H1 (cell line): ENCODE data around the gene SLTM. TPM values are rescaled to one million over a fixed set of nuclear protein-coding genes. Genes with fewer than 3 reads are reported as not detected.
A peak's percentile ranks its signal among the peaks of the same experiment; 100 is the strongest.

Source experiments
- CTCF ChIA-PET: fragments of 300-600 bp; sonication (Branson Sonifier 250); formaldehyde crosslinking; loops from one replicate; lab custom pipeline; 2021; ENCODE audit not compliant: partially characterized antibody; lab: Charles Lee
- POLR2A ChIA-PET: fragments of 300-600 bp; sonication (Branson Sonifier 250); formaldehyde crosslinking; loops from one replicate; lab custom pipeline; 2021; ENCODE audit warnings: inconsistent platforms; ENCODE audit not compliant: partially characterized antibody; lab: Charles Lee
- DNase-seq, 2 experiments: peaks; one replicate each; pipeline versions ENCODE4 v3.0.0 to v3.0.0-alpha.2; 2010 to 2022; ENCODE audit warnings: low spot score in 2 of 2, low read depth in 1 of 2, mixed read lengths in 1 of 2
- FAIRE-seq: peaks from 2 replicates; lab custom pipeline; 2011; peaks lifted over from hg19 to GRCh38; lab: Jason Lieb, UNC
- H2AFZ ChIP-seq: 2 replicates; pipeline ENCODE4 v1.8.1; 2012; ENCODE audit warnings: low read length, inconsistent platforms
- H2AK5ac ChIP-seq: 2 replicates; pipeline ENCODE4 v1.6.1; 2013; ENCODE audit warnings: low read depth, low read length
- H2BK120ac ChIP-seq: replicated peaks from 2 replicates; pipeline ENCODE3; 2013; ENCODE audit warnings: low read depth, low read length, inconsistent platforms
- H2BK12ac ChIP-seq: 2 replicates; pipeline ENCODE4 v1.6.1; 2013; ENCODE audit warnings: low read depth, low read length
- H2BK15ac ChIP-seq: 2 replicates; pipeline ENCODE4 v1.6.1; 2013; ENCODE audit warnings: low read length
- H2BK20ac ChIP-seq: 2 replicates; pipeline ENCODE4 v1.6.1; 2013; ENCODE audit warnings: low read length
- H2BK5ac ChIP-seq: 2 replicates; pipeline ENCODE4 v1.6.1; 2013; ENCODE audit warnings: low read depth, low read length
- H3K14ac ChIP-seq: 2 replicates; pipeline ENCODE4 v1.6.1; 2013; ENCODE audit warnings: inconsistent platforms; ENCODE audit not compliant: insufficient read length
- H3K18ac ChIP-seq: 2 replicates; pipeline ENCODE4 v1.6.1; 2013; ENCODE audit warnings: low read length; ENCODE audit errors: extremely low read depth
- H3K23ac ChIP-seq: 2 replicates; pipeline ENCODE4 v1.6.1; 2013; ENCODE audit warnings: inconsistent platforms; ENCODE audit not compliant: insufficient read length
- H3K23me2 ChIP-seq: 2 replicates; pipeline ENCODE4 v1.6.1; 2013; ENCODE audit warnings: low read depth, low read length
- H3K27ac ChIP-seq: 2 replicates; pipeline ENCODE4 v1.6.1; 2011; ENCODE audit warnings: low read depth, low read length, inconsistent platforms
- H3K27me3 ChIP-seq, 4 experiments: replicated peaks in 1 of 4; 1 replicate in 1 of 4; 2 replicates in 3 of 4; pipeline versions ENCODE4 v1.6.1 to v1.8.1; 2011 to 2013; ENCODE audit warnings: low read length in 3 of 4, mild to moderate bottlenecking in 3 of 4, inconsistent platforms in 2 of 4, mixed read lengths in 2 of 4, moderate library complexity in 1 of 4; ENCODE audit not compliant: control insufficient read depth in 3 of 4, insufficient read depth in 3 of 4; ENCODE audit errors: extremely low read depth in 1 of 4
- H3K36me3 ChIP-seq, 4 experiments: 2 replicates each; pipeline versions ENCODE4 v1.6.1 to v1.8.1; 2011 to 2013; ENCODE audit warnings: mild to moderate bottlenecking in 4 of 4, low read length in 3 of 4, moderate library complexity in 2 of 4, control low read depth in 1 of 4, inconsistent platforms in 1 of 4; ENCODE audit not compliant: insufficient read depth in 4 of 4, control insufficient read depth in 2 of 4
- H3K4ac ChIP-seq: replicated peaks from 2 replicates; pipeline ENCODE3; 2013; ENCODE audit warnings: low read length, low read depth, mixed read lengths, inconsistent platforms; ENCODE audit not compliant: insufficient read length
- H3K4me1 ChIP-seq, 4 experiments: replicated peaks in 1 of 4; 1 replicate in 1 of 4; 2 replicates in 3 of 4; pipeline versions ENCODE4 v1.6.1 to v1.8.1; 2011 to 2013; ENCODE audit warnings: low read length in 3 of 4, inconsistent platforms in 2 of 4, mixed read lengths in 1 of 4; ENCODE audit not compliant: insufficient read depth in 4 of 4, control insufficient read depth in 3 of 4
- H3K4me2 ChIP-seq, 2 experiments: 2 replicates each; pipeline versions ENCODE4 v1.6.1 to v1.8.1; 2011 to 2013; ENCODE audit warnings: low read depth in 2 of 2, low read length in 2 of 2, control low read depth in 1 of 2, inconsistent platforms in 1 of 2, mild to moderate bottlenecking in 1 of 2; ENCODE audit not compliant: insufficient read depth in 1 of 2
- H3K4me3 ChIP-seq, 4 experiments: fragments of 200-600, 300-600 bp in 1 of 4; sonication (generic), shearing (Covaris generic), sonication (Bioruptor Twin) in 1 of 4; 2 replicates each; pipeline versions ENCODE4 v1.5.1 to v1.8.1; 2011 to 2016; ENCODE audit warnings: low read length in 4 of 4, low read depth in 3 of 4, control low read depth in 2 of 4, inconsistent platforms in 2 of 4, mild to moderate bottlenecking in 2 of 4, mixed read lengths in 1 of 4, moderate library complexity in 1 of 4; ENCODE audit not compliant: insufficient read depth in 2 of 4; ENCODE audit errors: extremely low read depth in 1 of 4
- H3K56ac ChIP-seq: replicated peaks from 2 replicates; pipeline ENCODE3; 2013; ENCODE audit warnings: low read depth, mild to moderate bottlenecking, mixed read lengths, low read length, inconsistent platforms; ENCODE audit not compliant: insufficient read length
- H3K79me1 ChIP-seq: 2 replicates; pipeline ENCODE4 v1.6.1; 2013; ENCODE audit warnings: low read depth, low read length, control low read depth
- H3K79me2 ChIP-seq, 2 experiments: 2 replicates each; pipeline versions ENCODE4 v1.6.1 to v1.8.1; 2012 to 2013; ENCODE audit warnings: low read length in 2 of 2, mild to moderate bottlenecking in 2 of 2, inconsistent platforms in 1 of 2; ENCODE audit not compliant: insufficient read depth in 2 of 2, control insufficient read depth in 1 of 2
- H3K9ac ChIP-seq, 4 experiments: replicated peaks in 1 of 4; 1 replicate in 1 of 4; 2 replicates in 3 of 4; pipeline versions ENCODE4 v1.6.1 to v1.8.1; 2011 to 2013; ENCODE audit warnings: low read depth in 3 of 4, low read length in 3 of 4, control low read depth in 2 of 4, mild to moderate bottlenecking in 2 of 4, moderate library complexity in 2 of 4, inconsistent platforms in 1 of 4; ENCODE audit errors: extremely low read depth in 1 of 4
- H3K9me3 ChIP-seq, 2 experiments: 2 replicates each; pipeline versions ENCODE4 v1.6.1 to v1.8.1; 2012 to 2013; ENCODE audit warnings: mild to moderate bottlenecking in 2 of 2, moderate library complexity in 2 of 2, control low read depth in 1 of 2, inconsistent platforms in 1 of 2, low read depth in 1 of 2, low read length in 1 of 2, mixed read lengths in 1 of 2; ENCODE audit not compliant: insufficient read depth in 2 of 2
- H4K20me1 ChIP-seq, 2 experiments: replicated peaks in 1 of 2; 2 replicates each; pipeline versions ENCODE3 to v1.8.1; 2011 to 2013; ENCODE audit warnings: inconsistent platforms in 2 of 2, low read length in 2 of 2, mild to moderate bottlenecking in 1 of 2; ENCODE audit not compliant: insufficient read depth in 2 of 2, control insufficient read depth in 1 of 2
- H4K5ac ChIP-seq: 2 replicates; pipeline ENCODE4 v1.6.1; 2013; ENCODE audit warnings: low read length, low read depth, mixed read lengths, inconsistent platforms; ENCODE audit not compliant: insufficient read length
- H4K8ac ChIP-seq: 2 replicates; pipeline ENCODE4 v1.8.0; 2013; ENCODE audit warnings: mild to moderate bottlenecking, moderate library complexity, low read length, inconsistent platforms; ENCODE audit not compliant: insufficient read depth; ENCODE audit errors: extremely low read depth
- H4K91ac ChIP-seq: replicated peaks from 2 replicates; pipeline ENCODE3; 2013; ENCODE audit warnings: low read length, mixed read lengths, inconsistent platforms; ENCODE audit not compliant: insufficient read length
- CTBP2 ChIP-seq: IDR thresholded peaks from 2 replicates; pipeline ENCODE4 v1.7.0; 2011; ENCODE audit warnings: borderline replicate concordance, mild to moderate bottlenecking, moderate library complexity, mixed read lengths, low read length; ENCODE audit not compliant: insufficient read depth, insufficient read length
- CTCF ChIP-seq, 3 experiments: IDR thresholded peaks; 1 replicate in 2 of 3; 2 replicates in 1 of 3; pipeline versions ENCODE4 v1.5.1 to v1.6.1; 2011; ENCODE audit warnings: low read length in 3 of 3, mild to moderate bottlenecking in 3 of 3, inconsistent platforms in 2 of 3, low read depth in 1 of 3, moderate library complexity in 1 of 3; ENCODE audit not compliant: insufficient read depth in 1 of 3; ENCODE audit errors: control extremely low read depth in 1 of 3
- whole genome bisulfite sequencing, 2 experiments: shearing (Covaris generic) in 1 of 2; methylation state at CpG; one replicate each; pipeline versions ENCODE4 v1.1.6 to v1.1.7; 2013 to 2015; ENCODE audit warnings: low lambda C conversion rate in 2 of 2, mixed read lengths in 2 of 2, inconsistent platforms in 1 of 2, low coverage in 1 of 2, missing lambda C conversion rate in 1 of 2; ENCODE audit not compliant: insufficient replicate concordance in 2 of 2, insufficient coverage in 1 of 2, insufficient read length in 1 of 2; ENCODE audit errors: extremely low coverage in 1 of 2, missing lambda C conversion rate in 1 of 2; 5-methylcytosine and 5-hydroxymethylcytosine counted together
- polyA plus RNA-seq, 7 experiments: library from polyadenylated mRNA; depleted of rRNA in 3 of 7; stranded (reverse) in 5 of 7; unstranded in 2 of 7; fragments of >200 nt in 5 of 7; fragments of 200-250 nt in 2 of 7; gene quantifications; 1 replicate in 5 of 7; 2 replicates in 1 of 7; 4 replicates in 1 of 7; pipeline versions ENCODE4 v1.2.1 to v1.2.3, GENCODE V29; 2011 to 2013; ENCODE audit warnings: missing spikeins in 2 of 7, mixed read lengths in 2 of 7
- total RNA-seq: library from RNA; stranded (reverse); fragmentation: NEBNext Ultra II Directional; extraction: Animal tissue kit (Norgen Biotek cat#: 25700); gene quantifications from 2 replicates; pipeline ENCODE4 v1.2.1, GENCODE V29; 2021

SLTM gene
- total and polyA plus RNA-seq, 2 of the 8 experiments (the other 6 are each of a cell fraction or from before 2014, with no cell fraction given), result 30.8 to 149 TPM

- Histone ChIP-seq H2AK5ac (no peak overlapping the region), H3K4me1 (no peaks in the 10 kb centered on the region), H3K36me3 (peaks cover 0 to 7% (median 3%) of the 10 kb centered on the region in 4 experiments; a peak in 3 of 8 replicates), H3K9me3 (no peaks in the 10 kb centered on the region), H3K79me2 (no peaks in the 10 kb centered on the region), H3K4ac (no peak overlapping the region), H2BK20ac (no peak overlapping the region), H3K9ac (no peak overlapping the region), H3K4me3 (no peak overlapping the region), H2BK12ac (no peak overlapping the region), H2AFZ (no peak overlapping the region), H4K20me1 (no peaks in the 10 kb centered on the region), H3K27ac (no peak overlapping the region), H3K27me3 (no peaks in the 10 kb centered on the region), H4K8ac (no peak overlapping the region), H3K18ac (no peak overlapping the region), H2BK15ac (no peak overlapping the region), H3K23ac (no peak overlapping the region), H3K56ac (no peak overlapping the region), H4K5ac (no peak overlapping the region), H3K79me1 (no peaks in the 10 kb centered on the region), H2BK120ac (no peak overlapping the region), H2BK5ac (no peak overlapping the region), H3K23me2 (no peaks in the 10 kb centered on the region), H3K4me2 (no peak overlapping the region), H4K91ac (no peak overlapping the region), H3K14ac (no peak overlapping the region)
- CTCF ChIA-PET, result interaction anchor here (0.9 to 3.1 kb wide), 5 partner anchors 9 to 279 kb away, joined by 3 to 18 read pairs (median 6); no protein-coding TSS in a partner anchor
- POLR2A ChIA-PET, result no interaction called here
- FAIRE-seq, result peak; percentile 42
- DNase-seq, result no peak
- 89% methylated on average over 5 of the region's 5 CpGs; no CpG with 5 or more reads in 1 of the 2 experiments for WGBS, 2 experiments
- TF ChIP-seq CTCF (IDR thresholded peaks at IDR 0.05; ENCODE audit: control extremely low read depth in 1 of 3, insufficient read depth in 1 of 3, low read depth in 1 of 3, low read length in 3 of 3) (peak in 1 of 3 experiments; percentile 7; a peak in 1 of 4 replicates), CTBP2 (no peak)
Observed at GRCh38 chr15:58852347-58852746, 81.1 kb downstream of the SLTM start.
